SK-N-MC (cell line): ENCODE data around the gene STON2.

Experiments
- EZH2 ChIP-seq: fragments of 200-600 bp; sonication (generic); IDR thresholded peaks from one replicate; pipeline ENCODE4 v1.6.1; 2017; ENCODE audit warnings: antibody characterized with exemption
- FOXP2 ChIP-seq: optimal IDR thresholded peaks from 2 replicates; pipeline ENCODE3; 2011; ENCODE audit warnings: mild to moderate bottlenecking, moderate library complexity; ENCODE audit not compliant: insufficient read depth; ENCODE audit errors: extremely low read length, control extremely low read depth
- POLR2AphosphoS5 ChIP-seq: IDR thresholded peaks from 2 replicates; pipeline ENCODE4 v1.6.1; 2012; ENCODE audit warnings: mild to moderate bottlenecking, low read depth, low read length, borderline replicate concordance

GRCh38 chr14:81233615-81234014 is 166.5 kb downstream of the STON2 start:
- TF ChIP-seq POLR2AphosphoS5 (no peak), EZH2 (no peak), FOXP2 (no peak)
